Measurements from ENCODE around the gene WBP4. TPM values are rescaled to one million over a fixed set of nuclear protein-coding genes. Genes with fewer than 3 reads are reported as not detected.

The WBP4 gene
- total and polyA plus RNA-seq, 4 donors: 3.9 to 6.8 (median 5.5) TPM

GRCh38 chr13:41117869-41118268 lies 56.6 kb downstream of the WBP4 start:
- 91% methylated on average over 4 of the region's 4 CpGs for WGBS
- no peak overlapping the region for H3K9ac ChIP-seq (ENCODE audit: low read depth in 1 of 2, low read length in 2 of 2)
- H3K4me3 ChIP-seq (ENCODE audit: low read depth in 1 of 3, low read length in 3 of 3): no peak overlapping the region
- H3K27ac ChIP-seq (ENCODE audit: low read depth in 1 of 2, low read length in 2 of 2): no peak overlapping the region
- no peaks in the 10 kb centered on the region for H3K27me3 ChIP-seq (ENCODE audit: control insufficient read depth in 4 of 4, insufficient read depth in 4 of 4, low read length in 3 of 4)
- no peaks in the 10 kb centered on the region for H3K4me1 ChIP-seq (ENCODE audit: control insufficient read depth in 4 of 4, insufficient read depth in 4 of 4, low read length in 3 of 4)
- H3K36me3 ChIP-seq (ENCODE audit: control insufficient read depth in 4 of 4, insufficient read depth in 3 of 4, low read depth in 1 of 4, low read length in 3 of 4): no peaks in the 10 kb centered on the region
- no peak for TF ChIP-seq EGR1 (IDR thresholded peaks at IDR 0.05; ENCODE audit: low read depth in 2 of 2)
- TF ChIP-seq YY1 (IDR thresholded peaks at IDR 0.05): no peak
- TF ChIP-seq MAX (IDR thresholded peaks at IDR 0.05): no peak
- no peak for TF ChIP-seq JUND (IDR thresholded peaks at IDR 0.05)
- TF ChIP-seq RAD21 (IDR thresholded peaks at IDR 0.05): no peak
- TF ChIP-seq ZBTB33 (IDR thresholded peaks at IDR 0.05): no peak
- TF ChIP-seq CTCF (IDR thresholded peaks at IDR 0.05; ENCODE audit: low read depth, low read length, missing input control): no peak
- TF ChIP-seq NR2F2 (IDR thresholded peaks at IDR 0.05): no peak
- no peak for TF ChIP-seq ATF3 (IDR thresholded peaks at IDR 0.05)
- TF ChIP-seq GABPA (IDR thresholded peaks at IDR 0.05 in 1 of 2, conservative IDR thresholded peaks at IDR 0.05 in 1 of 2): no peak
- no peak for TF ChIP-seq HNF4G (IDR thresholded peaks at IDR 0.05)
- no peak for TF ChIP-seq FOXA1 (IDR thresholded peaks at IDR 0.05)
- TF ChIP-seq REST (IDR thresholded peaks at IDR 0.05): no peak
- TF ChIP-seq FOXA2 (IDR thresholded peaks at IDR 0.05): no peak
- TF ChIP-seq HNF4A (conservative IDR thresholded peaks at IDR 0.05): no peak
- no peak for TF ChIP-seq RXRA (IDR thresholded peaks at IDR 0.05)
- TF ChIP-seq TAF1 (conservative IDR thresholded peaks at IDR 0.05): no peak
- no peak for TF ChIP-seq SP1 (IDR thresholded peaks at IDR 0.05)
- no peak for DNase-seq (ENCODE audit: low spot score)
- no peaks in the 10 kb centered on the region for H3K9me3 ChIP-seq (ENCODE audit: control insufficient read depth in 4 of 4, low read length in 3 of 4)
